ENCODE data around the gene EFL1. TPM values are rescaled to one million over a fixed set of nuclear protein-coding genes. Genes with fewer than 3 reads are reported as not detected.

Gene EFL1
- polyA plus RNA-seq, 1 donor (not counting 4 experiments of a cell fraction or from before 2014, with no cell fraction given): 32.0 TPM

DNA sequence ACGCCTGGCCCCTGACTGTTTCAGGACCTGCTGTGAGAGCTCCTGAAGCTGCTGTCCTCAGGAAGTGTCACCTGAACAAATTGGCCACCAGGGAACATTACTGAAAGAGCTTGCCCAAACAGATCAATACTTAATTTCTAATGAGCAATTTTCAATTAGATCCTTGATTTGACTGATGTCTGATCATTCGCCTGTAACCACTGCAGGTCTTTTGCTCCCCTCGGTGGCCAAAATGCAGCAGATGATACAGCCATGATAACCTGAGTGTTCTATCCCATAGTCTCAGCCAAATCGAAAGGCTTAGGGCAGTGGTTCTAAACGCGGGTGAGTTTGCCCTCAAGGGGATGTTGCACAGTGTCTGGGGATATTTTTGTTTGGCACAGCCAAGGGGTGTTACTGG lies 159.1 kb downstream of the EFL1 start:
- no peaks in the 10 kb centered on the region for H3K9me3 ChIP-seq (ENCODE audit: control insufficient read depth, low read depth, low read length)
- DNase-seq (ENCODE audit: low read depth, low spot score) (no peak), FAIRE-seq (no peak)
- no peak overlapping the region for H3K4me3 ChIP-seq (ENCODE audit: control insufficient read depth in 2 of 3, extremely low read depth in 1 of 3, insufficient read depth in 2 of 3, low read depth in 1 of 3, low read length in 3 of 3)
- no peaks in the 10 kb centered on the region for H3K9me1 ChIP-seq (ENCODE audit: control insufficient read depth, extremely low read depth, insufficient read depth, low read length)
- no peak overlapping the region for H3K9ac ChIP-seq (ENCODE audit: control insufficient read depth, extremely low read depth, insufficient read depth, low read length)
- H3K27me3 ChIP-seq (ENCODE audit: control insufficient read depth, extremely low read depth, insufficient read depth, low read length): no peaks in the 10 kb centered on the region
- no peaks in the 10 kb centered on the region for H4K20me1 ChIP-seq (ENCODE audit: control insufficient read depth, extremely low read depth, insufficient read depth, low read length)
- no peak overlapping the region for H3K27ac ChIP-seq (ENCODE audit: control insufficient read depth, insufficient read depth, low read length)
- no peak overlapping the region for H2AFZ ChIP-seq (ENCODE audit: control insufficient read depth, low read length)
- dilution Hi-C loops (cut with MboI; ENCODE audit: extremely low pct_ligation_motif_present, low sequenced_read_pairs): no loop called here
- no peak for TF ChIP-seq EZH2 (IDR thresholded peaks at IDR 0.05; ENCODE audit: low read length)
- TF ChIP-seq, protein P1, sequence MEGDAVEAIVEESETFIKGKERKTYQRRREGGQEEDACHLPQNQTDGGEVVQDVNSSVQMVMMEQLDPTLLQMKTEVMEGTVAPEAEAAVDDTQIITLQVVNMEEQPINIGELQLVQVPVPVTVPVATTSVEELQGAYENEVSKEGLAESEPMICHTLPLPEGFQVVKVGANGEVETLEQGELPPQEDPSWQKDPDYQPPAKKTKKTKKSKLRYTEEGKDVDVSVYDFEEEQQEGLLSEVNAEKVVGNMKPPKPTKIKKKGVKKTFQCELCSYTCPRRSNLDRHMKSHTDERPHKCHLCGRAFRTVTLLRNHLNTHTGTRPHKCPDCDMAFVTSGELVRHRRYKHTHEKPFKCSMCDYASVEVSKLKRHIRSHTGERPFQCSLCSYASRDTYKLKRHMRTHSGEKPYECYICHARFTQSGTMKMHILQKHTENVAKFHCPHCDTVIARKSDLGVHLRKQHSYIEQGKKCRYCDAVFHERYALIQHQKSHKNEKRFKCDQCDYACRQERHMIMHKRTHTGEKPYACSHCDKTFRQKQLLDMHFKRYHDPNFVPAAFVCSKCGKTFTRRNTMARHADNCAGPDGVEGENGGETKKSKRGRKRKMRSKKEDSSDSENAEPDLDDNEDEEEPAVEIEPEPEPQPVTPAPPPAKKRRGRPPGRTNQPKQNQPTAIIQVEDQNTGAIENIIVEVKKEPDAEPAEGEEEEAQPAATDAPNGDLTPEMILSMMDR (optimal IDR thresholded peaks at IDR 0.05 in 1 of 3, IDR thresholded peaks at IDR 0.05 in 1 of 3, conservative IDR thresholded peaks at IDR 0.05 in 1 of 3; ENCODE audit: extremely low read depth in 1 of 3, insufficient read depth in 2 of 3, low read length in 3 of 3): peak in 1 of 3 experiments; percentile 35
- H3K36me3 ChIP-seq (ENCODE audit: control insufficient read depth in 2 of 2, extremely low read depth in 1 of 2, insufficient read depth in 2 of 2, low read length in 2 of 2): no peaks in the 10 kb centered on the region
- no peaks in the 10 kb centered on the region for H3K79me2 ChIP-seq (ENCODE audit: control insufficient read depth, insufficient read depth, low read length)
- no peak overlapping the region for H3K4me2 ChIP-seq (ENCODE audit: control insufficient read depth, extremely low read depth, insufficient read depth, low read depth, low read length)
- peaks cover 7% of the 10 kb centered on the region for H3K4me1 ChIP-seq (ENCODE audit: control insufficient read depth, extremely low read depth, insufficient read depth, low read length)

DNA sequence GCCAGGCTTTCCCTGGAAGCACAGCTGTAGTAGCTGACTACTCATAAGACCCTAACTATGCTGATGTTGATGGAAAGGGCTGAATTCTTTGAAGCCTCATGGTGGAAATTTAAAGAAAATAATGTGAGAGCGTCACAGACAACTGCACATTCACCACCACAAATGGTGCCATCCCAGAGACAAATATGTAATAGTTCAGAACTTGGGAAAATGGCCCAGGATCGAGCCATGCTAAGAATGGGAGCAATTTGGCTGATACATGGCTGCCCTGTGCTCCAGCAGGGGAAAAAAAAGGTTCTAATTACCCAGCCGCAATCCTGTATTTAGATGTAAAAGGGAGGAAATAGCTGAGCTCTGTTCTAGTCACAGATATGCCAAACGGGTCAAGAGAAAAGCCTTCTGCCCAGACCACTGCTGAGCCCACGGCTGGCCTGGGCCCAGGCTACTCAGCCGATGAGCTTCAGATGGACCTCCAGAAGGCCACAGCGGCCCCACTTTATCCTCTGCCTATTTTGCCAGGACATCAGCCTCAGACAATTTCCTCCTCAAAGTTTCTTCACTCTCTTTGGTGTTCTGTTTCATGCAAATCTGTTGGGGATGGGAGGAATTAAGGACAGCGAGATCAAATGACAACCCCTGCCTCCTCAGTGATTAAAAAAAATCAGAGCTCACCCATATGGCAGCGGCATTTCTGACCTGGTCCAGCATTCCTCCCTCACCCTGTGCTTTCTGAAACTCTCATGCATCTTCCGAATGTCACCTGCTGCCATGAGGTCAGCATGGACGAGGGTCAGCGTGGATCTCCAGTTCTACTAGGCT lies 162.2 kb downstream of the EFL1 start:
- Histone ChIP-seq H3K9me1 (ENCODE audit: control insufficient read depth, extremely low read depth, insufficient read depth, low read length) (no peaks in the 10 kb centered on the region), H2AFZ (ENCODE audit: control insufficient read depth, low read length) (no peak overlapping the region), H3K9me3 (ENCODE audit: control insufficient read depth, low read depth, low read length) (no peaks in the 10 kb centered on the region), H3K27ac (ENCODE audit: control insufficient read depth, insufficient read depth, low read length) (no peak overlapping the region), H4K20me1 (ENCODE audit: control insufficient read depth, extremely low read depth, insufficient read depth, low read length) (no peaks in the 10 kb centered on the region), H3K4me3 (ENCODE audit: control insufficient read depth in 2 of 3, extremely low read depth in 1 of 3, insufficient read depth in 2 of 3, low read depth in 1 of 3, low read length in 3 of 3) (no peak overlapping the region), H3K27me3 (ENCODE audit: control insufficient read depth, extremely low read depth, insufficient read depth, low read length) (no peaks in the 10 kb centered on the region), H3K4me1 (ENCODE audit: control insufficient read depth, extremely low read depth, insufficient read depth, low read length) (peaks cover under 1% of the 10 kb centered on the region), H3K4me2 (ENCODE audit: control insufficient read depth, extremely low read depth, insufficient read depth, low read depth, low read length) (no peak overlapping the region), H3K36me3 (ENCODE audit: control insufficient read depth in 2 of 2, extremely low read depth in 1 of 2, insufficient read depth in 2 of 2, low read length in 2 of 2) (no peaks in the 10 kb centered on the region), H3K79me2 (ENCODE audit: control insufficient read depth, insufficient read depth, low read length) (no peaks in the 10 kb centered on the region), H3K9ac (ENCODE audit: control insufficient read depth, extremely low read depth, insufficient read depth, low read length) (no peak overlapping the region)
- dilution Hi-C loops (cut with MboI; ENCODE audit: extremely low pct_ligation_motif_present, low sequenced_read_pairs): no loop called here
- TF ChIP-seq EZH2 (IDR thresholded peaks at IDR 0.05; ENCODE audit: low read length): no peak
- TF ChIP-seq, protein P1 (optimal IDR thresholded peaks at IDR 0.05 in 1 of 3, IDR thresholded peaks at IDR 0.05 in 1 of 3, conservative IDR thresholded peaks at IDR 0.05 in 1 of 3; ENCODE audit: extremely low read depth in 1 of 3, insufficient read depth in 2 of 3, low read length in 3 of 3): no peak
- FAIRE-seq (no peak), DNase-seq (ENCODE audit: low read depth, low spot score) (no peak)
